KMS-11 (cell line): ENCODE data around the gene VAMP8.

Experiments
- H2AFZ ChIP-seq: fragments of 200-600 bp; sonication (generic); 2 replicates; pipeline ENCODE4 v1.6.1; 2016; ENCODE audit warnings: antibody characterized with exemption, mixed run types, low read depth
- H3K27ac ChIP-seq: fragments of 200-600 bp; sonication (generic); 2 replicates; pipeline ENCODE4 v1.6.1; 2016; ENCODE audit warnings: mild to moderate bottlenecking, mixed run types
- H3K27me3 ChIP-seq: fragments of 200-600 bp; sonication (generic); 2 replicates; pipeline ENCODE4 v1.6.1; 2017; ENCODE audit warnings: mild to moderate bottlenecking, low read depth, mixed run types, moderate library complexity; ENCODE audit not compliant: insufficient read depth
- H3K36me3 ChIP-seq: fragments of 200-600 bp; sonication (generic); 2 replicates; pipeline ENCODE4 v1.6.1; 2017; ENCODE audit warnings: mild to moderate bottlenecking, mixed run types; ENCODE audit not compliant: insufficient read depth
- H3K4me1 ChIP-seq: fragments of 200-600 bp; sonication (generic); 2 replicates; pipeline ENCODE4 v1.6.1; 2016; ENCODE audit warnings: mild to moderate bottlenecking, low read depth, mixed run types; ENCODE audit not compliant: poor library complexity, severe bottlenecking
- H3K4me2 ChIP-seq: fragments of 200-600 bp; sonication (generic); 2 replicates; pipeline ENCODE4 v1.7.0; 2016; ENCODE audit warnings: mild to moderate bottlenecking, mixed run types
- H3K4me3 ChIP-seq: fragments of 200-600 bp; sonication (generic); IDR thresholded peaks from 2 replicates; pipeline ENCODE4 v1.6.1; 2017; ENCODE audit warnings: low read depth, low read length, mixed read lengths; ENCODE audit not compliant: insufficient read depth
- H3K79me2 ChIP-seq: fragments of 200-600 bp; sonication (generic); 2 replicates; pipeline ENCODE4 v1.6.1; 2016; ENCODE audit warnings: low read depth, mixed run types; ENCODE audit not compliant: insufficient read depth
- H3K9ac ChIP-seq: fragments of 200-600 bp; sonication (generic); 2 replicates; pipeline ENCODE4 v1.6.1; 2016; ENCODE audit warnings: mild to moderate bottlenecking, mixed run types
- H4K20me1 ChIP-seq: fragments of 200-600 bp; sonication (generic); 2 replicates; pipeline ENCODE4 v1.6.1; 2016; ENCODE audit warnings: mild to moderate bottlenecking, mixed run types; ENCODE audit not compliant: insufficient read depth
- CTCF ChIP-seq: fragments of 200-600 bp; sonication (generic); conservative IDR thresholded peaks from 2 replicates; pipeline ENCODE4 v1.6.1; 2017; ENCODE audit warnings: low read depth, mild to moderate bottlenecking, antibody characterized with exemption, low read length, moderate library complexity, mixed read lengths

The VAMP8 gene

GRCh38 chr2:85575739-85576138 is 1.6 kb upstream of the VAMP8 start:
- Histone ChIP-seq H3K9ac (no peak overlapping the region), H3K4me1 (no peaks in the 10 kb centered on the region), H4K20me1 (no peaks in the 10 kb centered on the region), H3K4me3 (no peak overlapping the region), H3K79me2 (no peaks in the 10 kb centered on the region), H3K27me3 (peaks cover 11% of the 10 kb centered on the region; the same call in 1 of the 2 replicates), H3K36me3 (no peaks in the 10 kb centered on the region), H3K27ac (no peak overlapping the region), H2AFZ (no peak overlapping the region), H3K4me2 (no peak overlapping the region)
- TF ChIP-seq CTCF: no peak

- no peak overlapping the region for H3K27ac ChIP-seq
- H3K9ac ChIP-seq: no peak overlapping the region
- no peaks in the 10 kb centered on the region for H3K36me3 ChIP-seq
- no peaks in the 10 kb centered on the region for H4K20me1 ChIP-seq
- no peaks in the 10 kb centered on the region for H3K4me1 ChIP-seq
- H3K4me3 ChIP-seq: no peak overlapping the region
- H3K27me3 ChIP-seq: peaks cover 13% of the 10 kb centered on the region; the same call in 1 of the 2 replicates
- no peak overlapping the region for H3K4me2 ChIP-seq
- H3K79me2 ChIP-seq: no peaks in the 10 kb centered on the region
- TF ChIP-seq CTCF: no peak
- H2AFZ ChIP-seq: no peak overlapping the region
Measured at GRCh38 chr2:85577063-85577385, 362 bp upstream of the VAMP8 start.

- H3K79me2 ChIP-seq: no peaks in the 10 kb centered on the region
- no peak overlapping the region for H3K9ac ChIP-seq
- H4K20me1 ChIP-seq: no peaks in the 10 kb centered on the region
- no peak for TF ChIP-seq CTCF
- H3K4me1 ChIP-seq: no peaks in the 10 kb centered on the region
- H3K4me3 ChIP-seq: no peak overlapping the region
- no peaks in the 10 kb centered on the region for H3K36me3 ChIP-seq
- H3K27me3 ChIP-seq: peaks cover 11% of the 10 kb centered on the region; the same call in 1 of the 2 replicates
- no peak overlapping the region for H2AFZ ChIP-seq
- H3K4me2 ChIP-seq: no peak overlapping the region
- H3K27ac ChIP-seq: no peak overlapping the region
Measured at GRCh38 chr2:85578243-85579180, 1.1 kb downstream of the VAMP8 start.

- no peaks in the 10 kb centered on the region for H4K20me1 ChIP-seq
- H3K9ac ChIP-seq: no peak overlapping the region
- H3K4me2 ChIP-seq: no peak overlapping the region
- no peaks in the 10 kb centered on the region for H3K36me3 ChIP-seq
- no peak for TF ChIP-seq CTCF
- no peak overlapping the region for H3K4me3 ChIP-seq
- no peaks in the 10 kb centered on the region for H3K79me2 ChIP-seq
- no peaks in the 10 kb centered on the region for H3K4me1 ChIP-seq
- H2AFZ ChIP-seq: no peak overlapping the region
- no peak overlapping the region for H3K27ac ChIP-seq
- peaks cover 11% of the 10 kb centered on the region; the same call in 1 of the 2 replicates for H3K27me3 ChIP-seq
Measured at GRCh38 chr2:85579266-85579935, 2.0 kb downstream of the VAMP8 start.
